ENCODE results near the gene TRIO.

TRIO gene

GRCh38 chr5:14148890-14149671 is 5.9 kb downstream of the TRIO start:
- no peak for DNase-seq

- no peak for DNase-seq
These were observed 6.6 kb downstream of the TRIO start for GRCh38 chr5:14149672-14150274.

- DNase-seq, result no peak
These were observed 8.3 kb downstream of the TRIO start for GRCh38 chr5:14151416-14151815.

- DNase-seq, result no peak
These were observed 10.1 kb downstream of the TRIO start for GRCh38 chr5:14153071-14153864.

- peak; percentile 38 for DNase-seq
These were observed 11.0 kb downstream of the TRIO start for GRCh38 chr5:14153932-14154731.

- peak; percentile 41 for DNase-seq
These were observed 11.9 kb downstream of the TRIO start for GRCh38 chr5:14155075-14155474.

- DNase-seq, result no peak
These were observed 12.6 kb downstream of the TRIO start for GRCh38 chr5:14155739-14156138.

- DNase-seq, result no peak
These were observed 13.1 kb downstream of the TRIO start for GRCh38 chr5:14156290-14156649.

GRCh38 chr5:14156650-14157492 is 13.7 kb downstream of the TRIO start:
- peak; percentile 67 for DNase-seq

GRCh38 chr5:14157493-14157782 is 14.3 kb downstream of the TRIO start:
- DNase-seq, result no peak

- no peak for DNase-seq
These were observed 15.9 kb downstream of the TRIO start for GRCh38 chr5:14158890-14159666.

GRCh38 chr5:14161825-14162556 is 18.8 kb downstream of the TRIO start:
- DNase-seq, result no peak

GRCh38 chr5:14164164-14165163 is 21.3 kb downstream of the TRIO start:
- DNase-seq, result no peak

- peak; percentile 35 for DNase-seq
These were observed 22.4 kb downstream of the TRIO start for GRCh38 chr5:14165375-14166106.

GRCh38 chr5:14166437-14166836 is 23.3 kb downstream of the TRIO start:
- peak; percentile 37 for DNase-seq

- DNase-seq, result peak; percentile 48
These were observed 24.2 kb downstream of the TRIO start for GRCh38 chr5:14167211-14167845.

- DNase-seq, result peak; percentile 28
These were observed 25.1 kb downstream of the TRIO start for GRCh38 chr5:14168144-14168792.

Data from suppressor macrophage treated with lipopolysaccharide for 4 hours (primary cell).